C4-2B (cell line): ENCODE data around the gene HECTD1.

Experiments
- ZFX ChIP-seq: fragments of 450-650 bp; IDR thresholded peaks from 2 replicates; pipeline ENCODE4 v1.6.1; 2017
- TF ChIP-seq, protein P1 (sequence below): fragments of 450-650 bp; conservative IDR thresholded peaks from 2 replicates; pipeline ENCODE4 v1.5.1; 2017; ENCODE audit warnings: mild to moderate bottlenecking

DNA sequence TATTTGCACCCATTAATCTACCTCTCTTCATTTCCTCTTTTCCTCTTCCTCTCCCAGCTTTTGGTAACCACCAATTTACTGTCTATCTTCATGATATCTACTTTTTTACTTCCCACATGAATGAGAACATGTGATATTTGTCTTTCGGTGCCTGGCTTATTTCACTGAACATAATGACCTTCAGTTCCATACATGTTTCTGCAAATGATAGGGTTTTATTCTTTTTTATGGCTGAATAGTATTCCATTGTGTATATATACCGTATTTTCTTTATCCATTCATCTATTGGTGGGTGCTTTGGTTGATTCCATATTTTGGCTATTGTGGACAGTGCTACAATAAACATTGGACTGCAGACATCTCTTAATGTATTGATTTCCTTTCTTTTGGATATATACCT, 132.4 kb downstream of the HECTD1 start:
- TF ChIP-seq, protein P1, sequence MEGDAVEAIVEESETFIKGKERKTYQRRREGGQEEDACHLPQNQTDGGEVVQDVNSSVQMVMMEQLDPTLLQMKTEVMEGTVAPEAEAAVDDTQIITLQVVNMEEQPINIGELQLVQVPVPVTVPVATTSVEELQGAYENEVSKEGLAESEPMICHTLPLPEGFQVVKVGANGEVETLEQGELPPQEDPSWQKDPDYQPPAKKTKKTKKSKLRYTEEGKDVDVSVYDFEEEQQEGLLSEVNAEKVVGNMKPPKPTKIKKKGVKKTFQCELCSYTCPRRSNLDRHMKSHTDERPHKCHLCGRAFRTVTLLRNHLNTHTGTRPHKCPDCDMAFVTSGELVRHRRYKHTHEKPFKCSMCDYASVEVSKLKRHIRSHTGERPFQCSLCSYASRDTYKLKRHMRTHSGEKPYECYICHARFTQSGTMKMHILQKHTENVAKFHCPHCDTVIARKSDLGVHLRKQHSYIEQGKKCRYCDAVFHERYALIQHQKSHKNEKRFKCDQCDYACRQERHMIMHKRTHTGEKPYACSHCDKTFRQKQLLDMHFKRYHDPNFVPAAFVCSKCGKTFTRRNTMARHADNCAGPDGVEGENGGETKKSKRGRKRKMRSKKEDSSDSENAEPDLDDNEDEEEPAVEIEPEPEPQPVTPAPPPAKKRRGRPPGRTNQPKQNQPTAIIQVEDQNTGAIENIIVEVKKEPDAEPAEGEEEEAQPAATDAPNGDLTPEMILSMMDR: no peak
- TF ChIP-seq ZFX: no peak
